Karpas-422 (cell line): ENCODE data around the gene EBF3. TPM values are rescaled to one million over a fixed set of nuclear protein-coding genes. Genes with fewer than 3 reads are reported as not detected.

Experiments
- DNase-seq: peaks from one replicate; pipeline ENCODE4 v3.0.0-alpha.2; 2015
- H2AFZ ChIP-seq: fragments of 200-600 bp; sonication (generic); 2 replicates; pipeline ENCODE4 v1.6.1; 2014; ENCODE audit warnings: antibody characterized with exemption, low read length, mixed read lengths
- H3K27ac ChIP-seq: fragments of 200-600 bp; sonication (generic); 2 replicates; pipeline ENCODE4 v1.5.1; 2014; ENCODE audit warnings: mild to moderate bottlenecking, low read length, moderate library complexity
- H3K27me3 ChIP-seq: fragments of 200-600 bp; sonication (generic); 2 replicates; pipeline ENCODE4 v1.6.1; 2014; ENCODE audit warnings: low read length, mixed read lengths
- H3K36me3 ChIP-seq: fragments of 200-600 bp; sonication (generic); 2 replicates; pipeline ENCODE4 v1.6.1; 2014; ENCODE audit warnings: low read length, mixed read lengths; ENCODE audit not compliant: insufficient read depth
- H3K4me1 ChIP-seq: fragments of 200-600 bp; sonication (generic); 2 replicates; pipeline ENCODE4 v1.6.1; 2014; ENCODE audit warnings: mild to moderate bottlenecking, low read length, mixed read lengths
- H3K4me2 ChIP-seq: fragments of 200-600 bp; sonication (generic); 2 replicates; pipeline ENCODE4 v1.6.1; 2014; ENCODE audit warnings: low read length, low read depth, mild to moderate bottlenecking; ENCODE audit not compliant: poor library complexity, severe bottlenecking
- H3K4me3 ChIP-seq: fragments of 200-600 bp; sonication (generic); 2 replicates; pipeline ENCODE4 v1.5.1; 2014; ENCODE audit warnings: mild to moderate bottlenecking, antibody characterized with exemption, low read length, mixed read lengths
- H3K79me2 ChIP-seq: fragments of 200-600 bp; sonication (generic); 2 replicates; pipeline ENCODE4 v1.6.1; 2014; ENCODE audit warnings: mild to moderate bottlenecking, low read length, mixed read lengths
- H3K9ac ChIP-seq: fragments of 200-600 bp; sonication (generic); 2 replicates; pipeline ENCODE4 v1.6.0; 2014; ENCODE audit warnings: low read length
- H3K9me2 ChIP-seq: fragments of 200-600 bp; sonication (generic), shearing (Covaris generic); replicated peaks from 2 replicates; pipeline ENCODE4 v1.6.0; 2014; ENCODE audit warnings: mild to moderate bottlenecking, low read length, moderate library complexity; ENCODE audit not compliant: insufficient read depth
- H3K9me3 ChIP-seq: fragments of 300-700, 200-600 bp; sonication (generic); 2 replicates; pipeline ENCODE4 v1.6.1; 2014; ENCODE audit warnings: low read length, mixed read lengths
- H4K20me1 ChIP-seq: fragments of 200-600 bp; sonication (generic); 2 replicates; pipeline ENCODE4 v1.6.1; 2014; ENCODE audit warnings: mild to moderate bottlenecking, antibody characterized with exemption, low read length, low read depth; ENCODE audit not compliant: insufficient read depth
- total RNA-seq: library from RNA; depleted of rRNA; stranded (reverse); fragments of >200 nt; shearing (Covaris generic); gene quantifications from 2 replicates; pipeline ENCODE4 v1.2.3, GENCODE V29; 2014; ENCODE audit warnings: low replicate concordance

The EBF3 gene
- total RNA-seq, 1 experiment from 2014 or later: not detected

- Histone ChIP-seq H3K27me3 (no peaks in the 10 kb centered on the region), H3K79me2 (no peaks in the 10 kb centered on the region), H3K4me3 (no peak overlapping the region), H4K20me1 (no peaks in the 10 kb centered on the region), H3K9me2 (no peaks in the 10 kb centered on the region), H3K4me2 (no peak overlapping the region), H3K9me3 (no peaks in the 10 kb centered on the region), H3K9ac (no peak overlapping the region), H2AFZ (no peak overlapping the region), H3K36me3 (no peaks in the 10 kb centered on the region), H3K27ac (no peak overlapping the region), H3K4me1 (no peaks in the 10 kb centered on the region)
- no peak for DNase-seq
Observed at GRCh38 chr10:130002606-130003005, 38.5 kb upstream of the EBF3 start.

- Histone ChIP-seq H3K4me2 (no peak overlapping the region), H4K20me1 (no peaks in the 10 kb centered on the region), H3K9me2 (peaks cover 5% of the 10 kb centered on the region; the same call in 1 of the 2 replicates), H3K36me3 (no peaks in the 10 kb centered on the region), H3K4me1 (peaks cover 3% of the 10 kb centered on the region; the same call in 1 of the 2 replicates), H3K4me3 (no peak overlapping the region), H3K9me3 (no peaks in the 10 kb centered on the region), H3K27me3 (no peaks in the 10 kb centered on the region), H3K27ac (no peak overlapping the region), H3K9ac (no peak overlapping the region), H3K79me2 (no peaks in the 10 kb centered on the region), H2AFZ (no peak overlapping the region)
- DNase-seq: no peak
Observed at GRCh38 chr10:130000918-130001317, 36.8 kb upstream of the EBF3 start.

- no peaks in the 10 kb centered on the region for H3K9me3 ChIP-seq
- H3K9me2 ChIP-seq: peaks cover 5% of the 10 kb centered on the region; the same call in 1 of the 2 replicates
- H3K4me2 ChIP-seq: no peak overlapping the region
- no peak overlapping the region for H2AFZ ChIP-seq
- H3K27ac ChIP-seq: no peak overlapping the region
- H3K36me3 ChIP-seq: no peaks in the 10 kb centered on the region
- no peaks in the 10 kb centered on the region for H3K27me3 ChIP-seq
- H3K79me2 ChIP-seq: no peaks in the 10 kb centered on the region
- H4K20me1 ChIP-seq: no peaks in the 10 kb centered on the region
- no peak overlapping the region for H3K9ac ChIP-seq
- peaks cover 3% of the 10 kb centered on the region; the same call in 1 of the 2 replicates for H3K4me1 ChIP-seq
- no peak for DNase-seq
- no peak overlapping the region for H3K4me3 ChIP-seq
Observed at GRCh38 chr10:129999140-129999539, 35.1 kb upstream of the EBF3 start.

GRCh38 chr10:129993621-129994020 is 29.5 kb upstream of the EBF3 start:
- Histone ChIP-seq H4K20me1 (no peaks in the 10 kb centered on the region), H3K79me2 (no peaks in the 10 kb centered on the region), H3K4me1 (peaks cover 3% of the 10 kb centered on the region; the same call in 1 of the 2 replicates), H3K4me2 (no peak overlapping the region), H3K9me2 (peaks cover 5% of the 10 kb centered on the region; the same call in 1 of the 2 replicates), H3K27ac (no peak overlapping the region), H2AFZ (no peak overlapping the region), H3K9ac (no peak overlapping the region), H3K4me3 (no peak overlapping the region), H3K9me3 (no peaks in the 10 kb centered on the region), H3K36me3 (no peaks in the 10 kb centered on the region), H3K27me3 (no peaks in the 10 kb centered on the region)
- no peak for DNase-seq

- peaks cover 3% of the 10 kb centered on the region; the same call in 1 of the 2 replicates for H3K4me1 ChIP-seq
- H3K79me2 ChIP-seq: no peaks in the 10 kb centered on the region
- peaks cover 5% of the 10 kb centered on the region; the same call in 1 of the 2 replicates for H3K9me2 ChIP-seq
- no peaks in the 10 kb centered on the region for H4K20me1 ChIP-seq
- H3K9ac ChIP-seq: no peak overlapping the region
- no peak overlapping the region for H2AFZ ChIP-seq
- no peaks in the 10 kb centered on the region for H3K9me3 ChIP-seq
- H3K27ac ChIP-seq: no peak overlapping the region
- no peak overlapping the region for H3K4me3 ChIP-seq
- H3K36me3 ChIP-seq: no peaks in the 10 kb centered on the region
- no peaks in the 10 kb centered on the region for H3K27me3 ChIP-seq
- DNase-seq: no peak
- no peak overlapping the region for H3K4me2 ChIP-seq
Observed at GRCh38 chr10:129992356-129992755, 28.3 kb upstream of the EBF3 start.

GRCh38 chr10:129982825-129983224 is 18.8 kb upstream of the EBF3 start:
- no peak overlapping the region for H2AFZ ChIP-seq
- H3K4me2 ChIP-seq: no peak overlapping the region
- no peak for DNase-seq
- no peaks in the 10 kb centered on the region for H3K9me2 ChIP-seq
- H3K36me3 ChIP-seq: no peaks in the 10 kb centered on the region
- no peaks in the 10 kb centered on the region; the same call in 1 of the 2 replicates for H3K9me3 ChIP-seq
- H3K9ac ChIP-seq: no peak overlapping the region
- no peak overlapping the region for H3K4me3 ChIP-seq
- H3K27me3 ChIP-seq: no peaks in the 10 kb centered on the region
- no peaks in the 10 kb centered on the region for H4K20me1 ChIP-seq
- no peak overlapping the region for H3K27ac ChIP-seq
- H3K79me2 ChIP-seq: no peaks in the 10 kb centered on the region
- H3K4me1 ChIP-seq: no peaks in the 10 kb centered on the region

GRCh38 chr10:129978980-129979379 is 14.9 kb upstream of the EBF3 start:
- no peaks in the 10 kb centered on the region for H4K20me1 ChIP-seq
- H3K4me2 ChIP-seq: no peak overlapping the region
- H3K79me2 ChIP-seq: no peaks in the 10 kb centered on the region
- no peak overlapping the region for H3K27ac ChIP-seq
- H3K4me1 ChIP-seq: no peaks in the 10 kb centered on the region
- no peak overlapping the region for H3K9ac ChIP-seq
- DNase-seq: no peak
- H3K9me3 ChIP-seq: no peaks in the 10 kb centered on the region
- no peaks in the 10 kb centered on the region for H3K9me2 ChIP-seq
- no peaks in the 10 kb centered on the region for H3K36me3 ChIP-seq
- no peaks in the 10 kb centered on the region for H3K27me3 ChIP-seq
- H2AFZ ChIP-seq: no peak overlapping the region
- H3K4me3 ChIP-seq: no peak overlapping the region

GRCh38 chr10:129978322-129978721 is 14.2 kb upstream of the EBF3 start:
- no peak for DNase-seq
- H3K79me2 ChIP-seq: no peaks in the 10 kb centered on the region
- no peak overlapping the region for H3K4me3 ChIP-seq
- H3K9me3 ChIP-seq: no peaks in the 10 kb centered on the region
- H3K27ac ChIP-seq: no peak overlapping the region
- H2AFZ ChIP-seq: no peak overlapping the region
- H4K20me1 ChIP-seq: no peaks in the 10 kb centered on the region
- H3K4me2 ChIP-seq: no peak overlapping the region
- H3K9me2 ChIP-seq: no peaks in the 10 kb centered on the region
- no peak overlapping the region for H3K9ac ChIP-seq
- H3K36me3 ChIP-seq: no peaks in the 10 kb centered on the region
- H3K4me1 ChIP-seq: no peaks in the 10 kb centered on the region
- H3K27me3 ChIP-seq: no peaks in the 10 kb centered on the region

GRCh38 chr10:129977794-129978193 is 13.7 kb upstream of the EBF3 start:
- H3K9me3 ChIP-seq: no peaks in the 10 kb centered on the region
- H3K4me3 ChIP-seq: no peak overlapping the region
- no peaks in the 10 kb centered on the region for H3K9me2 ChIP-seq
- no peaks in the 10 kb centered on the region for H3K79me2 ChIP-seq
- H3K27ac ChIP-seq: no peak overlapping the region
- H3K27me3 ChIP-seq: no peaks in the 10 kb centered on the region
- H4K20me1 ChIP-seq: no peaks in the 10 kb centered on the region
- no peak overlapping the region for H3K9ac ChIP-seq
- no peak overlapping the region for H2AFZ ChIP-seq
- no peak for DNase-seq
- no peaks in the 10 kb centered on the region for H3K4me1 ChIP-seq
- no peak overlapping the region for H3K4me2 ChIP-seq
- no peaks in the 10 kb centered on the region for H3K36me3 ChIP-seq
